ENCODE measurements around the gene KCNQ1.
A peak's percentile ranks its signal among the peaks of the same experiment; 100 is the strongest.

The KCNQ1 gene

GRCh38 chr11:2524446-2525165 is 79.8 kb downstream of the KCNQ1 start:
- DNase-seq (ENCODE audit: low read depth), result no peak

- DNase-seq (ENCODE audit: low read depth), result no peak
Observed at GRCh38 chr11:2525166-2525861, 80.5 kb downstream of the KCNQ1 start.

GRCh38 chr11:2525941-2526807 is 81.4 kb downstream of the KCNQ1 start:
- no peak for DNase-seq (ENCODE audit: low read depth)

GRCh38 chr11:2526808-2527381 is 82.1 kb downstream of the KCNQ1 start:
- DNase-seq (ENCODE audit: low read depth), result no peak

GRCh38 chr11:2527621-2528291 is 82.9 kb downstream of the KCNQ1 start:
- no peak for DNase-seq (ENCODE audit: low read depth)

GRCh38 chr11:2528301-2529050 is 83.7 kb downstream of the KCNQ1 start:
- no peak for DNase-seq (ENCODE audit: low read depth)

GRCh38 chr11:2529173-2529572 is 84.4 kb downstream of the KCNQ1 start:
- no peak for DNase-seq (ENCODE audit: low read depth)

- no peak for DNase-seq (ENCODE audit: low read depth)
Observed at GRCh38 chr11:2529636-2530035, 84.8 kb downstream of the KCNQ1 start.

- DNase-seq (ENCODE audit: low read depth), result no peak
Observed at GRCh38 chr11:2530131-2530854, 85.5 kb downstream of the KCNQ1 start.

- no peak for DNase-seq (ENCODE audit: low read depth)
Observed at GRCh38 chr11:2530855-2531200, 86.0 kb downstream of the KCNQ1 start.

GRCh38 chr11:2531277-2531986 is 86.6 kb downstream of the KCNQ1 start:
- peak; percentile 17 for DNase-seq (ENCODE audit: low read depth)

GRCh38 chr11:2531987-2532703 is 87.3 kb downstream of the KCNQ1 start:
- DNase-seq (ENCODE audit: low read depth), result no peak

GRCh38 chr11:2532704-2533586 is 88.1 kb downstream of the KCNQ1 start:
- DNase-seq (ENCODE audit: low read depth), result peak; percentile 83

GRCh38 chr11:2533587-2534133 is 88.9 kb downstream of the KCNQ1 start:
- peak; percentile 94 for DNase-seq (ENCODE audit: low read depth)

- DNase-seq (ENCODE audit: low read depth), result peak; percentile 35
Observed at GRCh38 chr11:2534134-2534956, 89.5 kb downstream of the KCNQ1 start.

GRCh38 chr11:2534957-2535672 is 90.3 kb downstream of the KCNQ1 start:
- no peak for DNase-seq (ENCODE audit: low read depth)
